Left ventricle myocardium inferior (tissue), 1 donor: ENCODE results near the gene SYTL5. TPM values are rescaled to one million over a fixed set of nuclear protein-coding genes. Genes with fewer than 3 reads are reported as not detected.

ENCODE experiments used
- DNase-seq: peaks from one replicate; pipeline ENCODE4 v3.0.0-alpha.2; 2020
- H3K27ac ChIP-seq: fragments of 200-600 bp; replicated peaks from 2 replicates; pipeline ENCODE4 v1.8.0; 2021
- H3K27me3 ChIP-seq: fragments of 200-600 bp; 2 replicates; pipeline ENCODE4 v1.8.0; 2021; ENCODE audit warnings: low read depth
- H3K36me3 ChIP-seq: fragments of 200-600 bp; 2 replicates; pipeline ENCODE4 v1.8.0; 2021
- H3K4me1 ChIP-seq: fragments of 200-600 bp; 2 replicates; pipeline ENCODE4 v1.8.0; 2021
- H3K4me3 ChIP-seq: fragments of 200-600 bp; 2 replicates; pipeline ENCODE4 v1.8.0; 2021; ENCODE audit warnings: mild to moderate bottlenecking, moderate library complexity
- H3K9me3 ChIP-seq: fragments of 200-600 bp; replicated peaks from 2 replicates; pipeline ENCODE4 v1.8.0; 2021
- CTCF ChIP-seq: fragments of 200-600 bp; IDR thresholded peaks from 2 replicates; pipeline ENCODE4 v1.8.0; 2021; ENCODE audit warnings: antibody characterized with exemption, mild to moderate bottlenecking, borderline replicate concordance
- intact Hi-C: fragments of 100-400 bp; cut with micrococcal nuclease; formaldehyde crosslinking; loops from one replicate; pipeline ENCODE4 v1.11.0; 2022
- microRNA-seq: library from miRNA; unstranded; fragments of <30 nt; microRNA quantifications from one replicate; pipeline ENCODE4 v1.2.0, GENCODE V29; 2020
- total RNA-seq: library from RNA; stranded (reverse); fragmentation: NEBNext Ultra II Directional; extraction: Animal tissue kit (Norgen Biotek cat#: 25700); gene quantifications from one replicate; pipeline ENCODE4 v1.2.1, GENCODE V29; 2021
- donor health status: DM: no; HTN: yes; CAD: no; lungs with severe emphysema.

SYTL5 gene
- total RNA-seq, 1 donor from 2014 or later: 0.41 TPM

- DNase-seq: no peak
- Histone ChIP-seq H3K36me3 (no peaks in the 10 kb centered on the region), H3K27me3 (no peaks in the 10 kb centered on the region), H3K4me3 (no peak overlapping the region), H3K9me3 (no peaks in the 10 kb centered on the region), H3K27ac (no peak overlapping the region), H3K4me1 (no peaks in the 10 kb centered on the region)
- TF ChIP-seq CTCF: no peak
- intact Hi-C loops: no loop called here
Measured at GRCh38 chrX:38178396-38178795, 172.0 kb downstream of the SYTL5 start.

Small RNA genes lying within 50 kb of the gene (microRNA-seq; reads per million reads assigned to microRNA genes)
- gene MIR548AJ2: not detected

Other genes starting within 250 kb of the SYTL5 start
- gene CYBB, start 226.5 kb upstream of the SYTL5 start, total RNA-seq: 18.7 TPM
- gene DYNLT3, start 159.0 kb upstream of the SYTL5 start, total RNA-seq: 17.6 TPM
- gene SRPX, start 214.3 kb downstream of the SYTL5 start, total RNA-seq: 55.9 TPM